Activated T-cell treated with anti-CD3 and anti-CD28 coated beads, Interleukin-2, amount 50 U/mL, for 24 hours (primary cell): ENCODE results near the gene TMEM45A.
"Not testable (repeated sequence)": the region's sequence is repeated elsewhere in the genome, so short reads cannot be mapped to it uniquely, and the experiment has no call there.

Source experiments
- DNase-seq: peaks from one replicate; pipeline ENCODE4 v3.0.0-alpha.2; 2020
- H3K27ac Mint-ChIP-seq: 2 replicates; pipeline ENCODE4 v1.8.0; 2020; ENCODE audit warnings: mild to moderate bottlenecking, mixed read lengths
- H3K27me3 Mint-ChIP-seq: 2 replicates; pipeline ENCODE4 v1.8.0; 2020; ENCODE audit warnings: mixed read lengths
- H3K36me3 Mint-ChIP-seq: 2 replicates; pipeline ENCODE4 v1.8.0; 2020; ENCODE audit warnings: low read depth, mixed read lengths
- H3K4me1 Mint-ChIP-seq: 2 replicates; pipeline ENCODE4 v1.8.0; 2020; ENCODE audit warnings: low read depth, mixed read lengths
- H3K4me3 Mint-ChIP-seq: 2 replicates; pipeline ENCODE4 v1.8.0; 2020; ENCODE audit warnings: mild to moderate bottlenecking, moderate library complexity, mixed read lengths
- H3K9me3 Mint-ChIP-seq: 2 replicates; pipeline ENCODE4 v1.8.0; 2020; ENCODE audit warnings: mixed read lengths

TMEM45A gene

GRCh38 chr3:100468676-100469075 is 23.7 kb upstream of the TMEM45A start:
- H3K27me3 Mint-ChIP-seq = no peaks in the 10 kb centered on the region
- no peaks in the 10 kb centered on the region for H3K36me3 Mint-ChIP-seq
- no peak for DNase-seq
- peaks cover 7% of the 10 kb centered on the region for H3K4me1 Mint-ChIP-seq
- H3K27ac Mint-ChIP-seq = no peak overlapping the region
- peaks cover 11% of the 10 kb centered on the region for H3K9me3 Mint-ChIP-seq
- no peak overlapping the region for H3K4me3 Mint-ChIP-seq

- Mint-ChIP-seq H3K4me1 (peaks cover 4% of the 10 kb centered on the region), H3K36me3 (no peaks in the 10 kb centered on the region)
Observed at GRCh38 chr3:100470951-100471350, 21.5 kb upstream of the TMEM45A start.

DNA sequence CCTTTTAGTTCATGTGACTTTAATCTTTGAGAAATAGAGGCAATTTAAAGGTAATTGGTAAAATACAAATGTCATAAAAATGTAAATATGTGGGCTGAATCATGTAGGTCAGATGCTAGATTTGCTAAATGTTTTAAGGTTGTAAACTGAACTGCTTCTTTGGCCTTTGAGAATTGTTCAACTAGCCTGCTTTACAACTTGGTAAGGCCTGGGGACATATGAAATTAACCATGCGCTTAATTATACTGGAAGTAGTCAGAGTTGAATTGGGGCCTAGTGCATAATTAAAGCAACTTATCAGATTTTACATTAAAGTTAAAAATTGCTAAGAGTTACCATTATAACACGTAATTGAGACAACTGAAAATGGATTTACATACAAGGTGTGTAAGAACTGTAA is 21.0 kb upstream of the TMEM45A start:
- no peak overlapping the region for H3K27ac Mint-ChIP-seq
- H3K36me3 Mint-ChIP-seq = no peaks in the 10 kb centered on the region
- no peak overlapping the region for H3K4me3 Mint-ChIP-seq
- peaks cover 11% of the 10 kb centered on the region for H3K9me3 Mint-ChIP-seq
- H3K4me1 Mint-ChIP-seq = no peaks in the 10 kb centered on the region
- no peaks in the 10 kb centered on the region for H3K27me3 Mint-ChIP-seq
- no peak for DNase-seq

More at GRCh38 chr3:100470951-100471350, 21.5 kb upstream of the TMEM45A start:
- Mint-ChIP-seq H3K4me3 (no peak overlapping the region), H3K9me3 (peaks cover 11% of the 10 kb centered on the region), H3K27ac (no peak overlapping the region), H3K27me3 (no peaks in the 10 kb centered on the region)
- DNase-seq = no peak

- not testable (repeated sequence) for DNase-seq, H3K4me1 Mint-ChIP-seq, H3K27me3 Mint-ChIP-seq, H3K27ac Mint-ChIP-seq, H3K36me3 Mint-ChIP-seq, H3K4me3 Mint-ChIP-seq, H3K9me3 Mint-ChIP-seq
Observed at GRCh38 chr3:100477851-100478360, 14.5 kb upstream of the TMEM45A start.

- H3K4me1 Mint-ChIP-seq, H3K27me3 Mint-ChIP-seq, H3K4me3 Mint-ChIP-seq, H3K9me3 Mint-ChIP-seq, DNase-seq, H3K36me3 Mint-ChIP-seq, H3K27ac Mint-ChIP-seq: not testable (repeated sequence)
Observed at GRCh38 chr3:100478521-100478920, 13.9 kb upstream of the TMEM45A start.

- Mint-ChIP-seq H3K27ac (no peak overlapping the region), H3K27me3 (peaks cover 3% of the 10 kb centered on the region), H3K4me3 (no peak overlapping the region), H3K9me3 (no peaks in the 10 kb centered on the region), H3K4me1 (no peaks in the 10 kb centered on the region), H3K36me3 (no peaks in the 10 kb centered on the region)
- no peak for DNase-seq
Observed at GRCh38 chr3:100480081-100480480, 12.3 kb upstream of the TMEM45A start.

GRCh38 chr3:100482176-100482575 is 10.2 kb upstream of the TMEM45A start:
- Mint-ChIP-seq H3K9me3 (no peaks in the 10 kb centered on the region), H3K36me3 (no peaks in the 10 kb centered on the region), H3K4me3 (no peak overlapping the region), H3K27me3 (peaks cover 3% of the 10 kb centered on the region), H3K27ac (no peak overlapping the region), H3K4me1 (no peaks in the 10 kb centered on the region)
- no peak for DNase-seq

DNA sequence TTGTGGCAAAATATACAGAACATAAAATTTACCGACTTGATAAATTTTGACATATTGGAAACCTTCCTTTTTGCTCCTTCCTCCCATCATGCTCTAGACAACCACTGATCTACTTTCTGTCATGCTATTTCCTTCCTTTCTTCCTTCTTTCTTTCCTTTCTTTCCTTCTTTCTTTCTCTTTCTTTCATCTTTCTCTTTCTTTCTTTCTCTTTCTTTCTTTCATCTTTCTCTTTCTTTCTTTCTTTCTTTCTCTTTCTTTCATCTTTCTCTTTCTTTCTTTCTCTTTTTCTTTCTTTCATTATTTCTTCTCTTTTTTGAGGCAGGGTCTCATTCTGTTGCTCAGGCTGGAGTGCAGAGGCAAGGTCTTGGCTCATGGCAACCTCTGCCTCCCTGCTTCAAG is 8.9 kb upstream of the TMEM45A start:
- H3K27me3 Mint-ChIP-seq = peaks cover 3% of the 10 kb centered on the region
- H3K36me3 Mint-ChIP-seq = no peaks in the 10 kb centered on the region
- no peaks in the 10 kb centered on the region for H3K9me3 Mint-ChIP-seq
- DNase-seq = no peak
- H3K4me1 Mint-ChIP-seq = no peaks in the 10 kb centered on the region
- H3K27ac Mint-ChIP-seq = no peak overlapping the region
- no peak overlapping the region for H3K4me3 Mint-ChIP-seq

DNA sequence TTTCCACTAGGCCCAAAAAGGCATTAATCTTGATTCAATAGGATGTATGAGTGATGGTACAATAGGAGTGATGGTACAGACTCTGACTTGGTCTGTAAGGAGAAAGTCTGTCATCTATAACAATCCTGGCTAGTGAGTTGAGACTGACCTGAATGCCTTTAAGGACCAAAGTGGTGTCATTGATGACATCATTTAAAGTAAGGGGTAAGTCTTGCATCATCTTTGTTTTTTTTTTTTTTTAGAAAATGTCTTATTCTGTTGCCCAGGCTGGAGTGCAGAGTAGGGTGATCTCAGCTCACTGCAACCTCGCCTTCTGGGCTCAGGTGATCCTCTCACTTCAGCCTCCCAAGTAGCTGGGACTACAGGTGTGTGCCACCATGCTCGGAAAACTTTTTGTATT is 5.6 kb upstream of the TMEM45A start:
- no peak for DNase-seq
- Mint-ChIP-seq H3K4me3 (no peak overlapping the region), H3K27me3 (peaks cover 12% of the 10 kb centered on the region), H3K36me3 (no peaks in the 10 kb centered on the region), H3K27ac (no peak overlapping the region), H3K4me1 (peaks cover 2% of the 10 kb centered on the region), H3K9me3 (no peaks in the 10 kb centered on the region)

DNA sequence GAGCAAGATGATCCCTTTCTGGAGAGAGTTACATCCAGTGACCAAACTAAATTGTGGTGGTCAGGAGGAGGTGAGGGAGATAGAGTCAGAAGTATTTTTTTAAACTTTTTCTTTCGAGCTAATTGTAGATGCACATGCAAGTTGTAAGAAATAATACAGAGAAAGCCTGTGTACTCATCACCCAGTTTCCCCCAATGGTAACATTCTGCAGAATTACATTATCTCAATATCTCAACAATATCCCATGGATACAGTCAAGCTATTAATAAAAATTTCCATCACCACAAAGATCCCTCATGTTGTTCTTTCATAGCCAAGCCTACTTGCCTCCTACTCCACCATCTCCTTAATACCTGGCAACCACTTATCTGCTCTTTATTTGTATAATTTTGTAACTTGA is 3.3 kb upstream of the TMEM45A start:
- H3K27me3 Mint-ChIP-seq = peaks cover 17% of the 10 kb centered on the region
- no peak for DNase-seq
- H3K4me1 Mint-ChIP-seq = peaks cover 16% of the 10 kb centered on the region
- H3K4me3 Mint-ChIP-seq = no peak overlapping the region
- no peaks in the 10 kb centered on the region for H3K9me3 Mint-ChIP-seq
- H3K27ac Mint-ChIP-seq = no peak overlapping the region
- H3K36me3 Mint-ChIP-seq = no peaks in the 10 kb centered on the region

DNA sequence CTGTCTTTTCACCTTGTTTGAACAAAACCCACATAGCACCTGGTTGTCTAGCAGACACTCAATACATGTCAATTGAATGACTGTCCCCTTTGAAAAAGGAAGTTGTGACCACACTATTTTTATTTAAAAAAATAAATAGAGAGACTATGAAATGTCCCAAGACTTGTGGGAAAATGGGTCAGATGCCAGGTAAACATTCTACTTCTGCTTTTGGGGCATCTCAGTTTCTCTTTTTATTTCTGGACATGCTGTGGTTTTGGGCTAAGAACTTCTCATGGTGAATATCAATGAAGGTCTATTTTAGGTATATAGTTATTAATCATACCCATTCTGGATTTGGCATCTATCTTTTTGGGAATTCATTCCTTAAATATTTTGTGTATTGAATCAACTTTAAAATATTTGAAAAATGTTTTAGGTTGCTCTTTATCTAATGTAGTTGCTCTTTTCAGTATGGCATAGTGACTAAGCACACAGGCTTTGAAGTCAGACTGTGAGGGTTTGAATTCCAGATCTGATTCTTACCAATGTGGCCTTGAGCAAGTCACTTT is 4.4 kb downstream of the TMEM45A start:
- Mint-ChIP-seq H3K4me3 (no peak overlapping the region), H3K9me3 (no peaks in the 10 kb centered on the region), H3K4me1 (peaks cover 14% of the 10 kb centered on the region), H3K27ac (no peak overlapping the region), H3K36me3 (no peaks in the 10 kb centered on the region), H3K27me3 (peaks cover 32% of the 10 kb centered on the region)
- no peak for DNase-seq

DNA sequence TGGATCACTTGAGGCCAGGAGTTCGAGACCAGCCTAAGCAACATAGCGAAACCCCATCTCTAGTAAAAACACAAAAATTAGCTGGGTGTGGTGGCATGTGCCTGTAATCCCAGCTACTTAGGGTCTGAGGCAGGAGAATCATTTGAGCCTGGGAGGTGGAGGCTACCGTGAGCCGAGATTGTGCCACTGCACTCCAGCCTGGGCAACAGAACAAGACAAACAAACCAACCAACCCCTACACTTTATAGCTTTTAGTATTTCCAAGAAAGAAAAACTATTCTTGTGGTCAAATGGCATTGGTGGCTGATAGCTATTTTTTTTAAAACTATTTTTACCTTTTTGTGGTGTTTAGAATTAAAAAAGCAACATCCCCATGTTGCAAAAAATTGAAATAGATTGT is 7.2 kb downstream of the TMEM45A start:
- H3K4me3 Mint-ChIP-seq = no peak overlapping the region
- no peaks in the 10 kb centered on the region for H3K9me3 Mint-ChIP-seq
- no peaks in the 10 kb centered on the region for H3K4me1 Mint-ChIP-seq
- no peaks in the 10 kb centered on the region for H3K36me3 Mint-ChIP-seq
- peaks cover 36% of the 10 kb centered on the region for H3K27me3 Mint-ChIP-seq
- no peak for DNase-seq
- no peak overlapping the region for H3K27ac Mint-ChIP-seq

GRCh38 chr3:100500320-100500880 is 8.0 kb downstream of the TMEM45A start:
- Mint-ChIP-seq H3K27me3 (peaks cover 36% of the 10 kb centered on the region), H3K9me3 (no peaks in the 10 kb centered on the region), H3K27ac (no peak overlapping the region), H3K4me1 (no peaks in the 10 kb centered on the region), H3K36me3 (no peaks in the 10 kb centered on the region), H3K4me3 (no peak overlapping the region)
- DNase-seq = no peak

DNA sequence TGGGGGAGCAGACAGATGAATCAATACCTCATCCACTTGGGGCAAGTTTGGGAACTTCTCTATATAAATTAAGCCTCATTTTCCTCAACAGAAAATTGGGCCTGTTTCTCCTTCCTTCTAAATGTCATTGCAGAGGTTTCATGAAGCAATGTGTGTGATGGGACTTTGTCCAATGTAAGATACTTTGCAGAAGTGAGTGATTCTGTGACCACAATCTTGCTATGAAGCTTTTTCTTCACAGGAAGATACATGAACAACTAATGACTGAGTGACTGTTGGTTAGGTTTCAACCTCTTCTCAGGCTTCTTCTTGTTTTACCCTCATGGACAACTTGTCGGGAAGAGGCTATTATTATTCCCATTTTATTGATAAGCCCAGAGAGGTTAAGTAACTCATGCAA is 11.0 kb downstream of the TMEM45A start:
- Mint-ChIP-seq H3K9me3 (no peaks in the 10 kb centered on the region), H3K4me1 (no peaks in the 10 kb centered on the region), H3K4me3 (no peak overlapping the region), H3K27ac (no peak overlapping the region), H3K36me3 (no peaks in the 10 kb centered on the region), H3K27me3 (peaks cover 51% of the 10 kb centered on the region)
- no peak for DNase-seq

GRCh38 chr3:100506355-100506754 is 13.9 kb downstream of the TMEM45A start:
- Mint-ChIP-seq H3K27me3 (peaks cover 56% of the 10 kb centered on the region), H3K36me3 (no peaks in the 10 kb centered on the region), H3K9me3 (no peaks in the 10 kb centered on the region), H3K4me1 (no peaks in the 10 kb centered on the region), H3K27ac (no peak overlapping the region), H3K4me3 (no peak overlapping the region)
- DNase-seq = no peak

- not testable (repeated sequence) for H3K4me3 Mint-ChIP-seq
Observed at GRCh38 chr3:100509818-100510217, 17.4 kb downstream of the TMEM45A start.

More at GRCh38 chr3:100509818-100510217, 17.4 kb downstream of the TMEM45A start:
- H3K27ac Mint-ChIP-seq, DNase-seq, H3K36me3 Mint-ChIP-seq, H3K4me1 Mint-ChIP-seq, H3K9me3 Mint-ChIP-seq: not testable (repeated sequence)
- peaks cover 38% of the 10 kb centered on the region for H3K27me3 Mint-ChIP-seq
